Lung (tissue), 16 donors: ENCODE results near the gene CD200R1. TPM values are rescaled to one million over a fixed set of nuclear protein-coding genes. Genes with fewer than 3 reads are reported as not detected.

Source experiments
- ATAC-seq: fragments of 200-7000 bp; cut with Tn5 transposase; one replicate; pipeline ENCODE4 v1.9.1; 2020; ENCODE audit warnings: moderate number of reproducible peaks; ENCODE audit not compliant: insufficient read depth, low FRiP score
- DNase-seq, 3 donors: peaks; one replicate each; pipeline ENCODE4 v3.0.0-alpha.2; 2013 to 2017
- H3K27ac ChIP-seq, 2 donors: one replicate each; pipeline ENCODE4 v1.5.1; 2013; ENCODE audit warnings: mild to moderate bottlenecking in 2 of 2, moderate library complexity in 2 of 2, control low read depth in 1 of 2, inconsistent platforms in 1 of 2, low read depth in 1 of 2, low read length in 1 of 2
- H3K27me3 ChIP-seq, 3 donors: one replicate each; pipeline ENCODE4 v1.5.1; 2013; ENCODE audit warnings: low read length in 2 of 3; ENCODE audit not compliant: control insufficient read depth in 3 of 3, insufficient read depth in 3 of 3
- H3K36me3 ChIP-seq, 4 donors: one replicate each; pipeline ENCODE4 v1.5.1; 2013; ENCODE audit warnings: low read length in 4 of 4, mild to moderate bottlenecking in 1 of 4, moderate library complexity in 1 of 4; ENCODE audit not compliant: control insufficient read depth in 4 of 4, insufficient read depth in 4 of 4
- H3K4me1 ChIP-seq, 5 donors: one replicate each; pipeline ENCODE4 v1.5.1; 2013; ENCODE audit warnings: low read length in 5 of 5, mild to moderate bottlenecking in 2 of 5, moderate library complexity in 1 of 5; ENCODE audit not compliant: control insufficient read depth in 5 of 5, insufficient read depth in 5 of 5
- H3K4me3 ChIP-seq: one replicate; pipeline ENCODE4 v1.5.1; 2013; ENCODE audit warnings: mild to moderate bottlenecking, control low read depth, moderate library complexity
- H3K9ac ChIP-seq, 2 donors: one replicate each; pipeline ENCODE4 v1.5.1; 2013; ENCODE audit warnings: low read length in 2 of 2, control low read depth in 1 of 2; ENCODE audit not compliant: insufficient read depth in 1 of 2
- H3K9me3 ChIP-seq, 4 donors: one replicate each; pipeline ENCODE4 v1.5.1; 2013; ENCODE audit warnings: low read length in 3 of 4, mild to moderate bottlenecking in 1 of 4, moderate library complexity in 1 of 4; ENCODE audit not compliant: control insufficient read depth in 4 of 4, insufficient read depth in 3 of 4
- WGBS, 2 donors: extraction: QIAGEN DNeasy Blood & Tissue Kit; methylation state at CpG; one replicate each; pipeline ENCODE4 v1.1.7; 2013; 5-methylcytosine and 5-hydroxymethylcytosine counted together
- long read RNA-seq, 5 donors: transcript quantifications; one replicate each; lab custom pipeline, GENCODE V29; 2026
- polyA plus RNA-seq, 2 donors: library from polyadenylated mRNA; stranded (reverse); fragments of 200-250 nt; gene quantifications; one replicate each; pipeline ENCODE4 v1.2.1, GENCODE V29; 2013
- total RNA-seq, 2 donors: library from RNA; depleted of rRNA in 1 of 2; stranded (reverse); fragments of >200 nt in 1 of 2; gene quantifications; one replicate each; pipeline ENCODE4 v1.2.1, GENCODE V29; 2014 to 2021
- TF ChIP-seq, protein P1 (sequence below): IDR thresholded peaks from 2 replicates; pipeline ENCODE4 v1.5.1; 2012; ENCODE audit warnings: mild to moderate bottlenecking; ENCODE audit errors: control extremely low read depth, extremely low read depth
- donor health status: control.
- donor health status: control.
- donor health status: Bipolar disorder and iron deficiency.
- donor health status: healthy.
- donor health status: DM: yes; HTN: yes; CAD: no.

CD200R1 gene, protein sequence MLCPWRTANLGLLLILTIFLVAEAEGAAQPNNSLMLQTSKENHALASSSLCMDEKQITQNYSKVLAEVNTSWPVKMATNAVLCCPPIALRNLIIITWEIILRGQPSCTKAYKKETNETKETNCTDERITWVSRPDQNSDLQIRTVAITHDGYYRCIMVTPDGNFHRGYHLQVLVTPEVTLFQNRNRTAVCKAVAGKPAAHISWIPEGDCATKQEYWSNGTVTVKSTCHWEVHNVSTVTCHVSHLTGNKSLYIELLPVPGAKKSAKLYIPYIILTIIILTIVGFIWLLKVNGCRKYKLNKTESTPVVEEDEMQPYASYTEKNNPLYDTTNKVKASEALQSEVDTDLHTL
- total RNA-seq, result 1 to 10 TPM in 1 of 2 donors, under 1 TPM in 1; 0.83 to 2.2 TPM
- under 1 TPM; 0.22 to 0.33 TPM for polyA plus RNA-seq
- long read RNA-seq, donor 1, result 0 reads
- long read RNA-seq, donor 2, result 0 reads
- long read RNA-seq, donor 3, result 0 reads
- long read RNA-seq, donor 4, result 0 reads
- long read RNA-seq, donor 5, partial matches to known transcripts, result 0 of 1 reads
- long read RNA-seq, donor 5, other reads (novel, unspliced or antisense), result 0 of 1 reads

DNA sequence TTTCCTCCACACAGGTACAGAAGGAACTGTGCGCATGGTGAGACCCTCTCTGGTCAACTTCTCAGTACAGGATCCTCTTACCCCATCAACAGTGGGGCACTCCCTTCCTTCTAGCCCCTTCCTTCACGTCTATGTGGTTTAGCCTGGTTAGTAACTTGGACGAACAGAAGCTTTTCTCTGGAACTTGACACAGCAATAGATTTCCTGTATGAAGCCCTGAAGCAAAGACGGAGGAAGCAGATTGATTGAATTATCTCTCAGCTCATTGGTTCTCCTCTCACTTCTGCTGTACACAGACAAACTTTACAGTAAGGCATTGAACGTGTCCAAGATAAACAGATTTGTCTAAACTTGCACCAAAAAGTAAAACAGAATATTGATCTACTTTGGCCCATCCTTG is at the start of gene CD200R1:
Gene CD200R1, minus strand, starts transcription at position 210 of the 400 bp plus-strand sequence. CDS start 246 bp downstream, outside the sequence.
- TF ChIP-seq, protein P1, sequence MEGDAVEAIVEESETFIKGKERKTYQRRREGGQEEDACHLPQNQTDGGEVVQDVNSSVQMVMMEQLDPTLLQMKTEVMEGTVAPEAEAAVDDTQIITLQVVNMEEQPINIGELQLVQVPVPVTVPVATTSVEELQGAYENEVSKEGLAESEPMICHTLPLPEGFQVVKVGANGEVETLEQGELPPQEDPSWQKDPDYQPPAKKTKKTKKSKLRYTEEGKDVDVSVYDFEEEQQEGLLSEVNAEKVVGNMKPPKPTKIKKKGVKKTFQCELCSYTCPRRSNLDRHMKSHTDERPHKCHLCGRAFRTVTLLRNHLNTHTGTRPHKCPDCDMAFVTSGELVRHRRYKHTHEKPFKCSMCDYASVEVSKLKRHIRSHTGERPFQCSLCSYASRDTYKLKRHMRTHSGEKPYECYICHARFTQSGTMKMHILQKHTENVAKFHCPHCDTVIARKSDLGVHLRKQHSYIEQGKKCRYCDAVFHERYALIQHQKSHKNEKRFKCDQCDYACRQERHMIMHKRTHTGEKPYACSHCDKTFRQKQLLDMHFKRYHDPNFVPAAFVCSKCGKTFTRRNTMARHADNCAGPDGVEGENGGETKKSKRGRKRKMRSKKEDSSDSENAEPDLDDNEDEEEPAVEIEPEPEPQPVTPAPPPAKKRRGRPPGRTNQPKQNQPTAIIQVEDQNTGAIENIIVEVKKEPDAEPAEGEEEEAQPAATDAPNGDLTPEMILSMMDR, result no peak
- DNase-seq (no peak), ATAC-seq (no peak)
- 13 to 32% methylated on average over 5 of the region's 5 CpGs for WGBS, 2 donors
- H3K4me3 ChIP-seq, result no peak within 1 kb of the TSS
- no peak within 1 kb of the TSS for H3K9ac ChIP-seq
- H3K9me3 ChIP-seq, result no peaks in the 10 kb centered on the region
- no peak within 1 kb of the TSS for H3K27ac ChIP-seq
- no peaks in the 10 kb centered on the region for H3K36me3 ChIP-seq
- peaks cover 0 to 6% (median 0%) of the 10 kb centered on the region in 5 donors for H3K4me1 ChIP-seq
- H3K27me3 ChIP-seq, result peaks cover 0 to 28% (median 4%) of the 10 kb centered on the region in 3 donors

DNA sequence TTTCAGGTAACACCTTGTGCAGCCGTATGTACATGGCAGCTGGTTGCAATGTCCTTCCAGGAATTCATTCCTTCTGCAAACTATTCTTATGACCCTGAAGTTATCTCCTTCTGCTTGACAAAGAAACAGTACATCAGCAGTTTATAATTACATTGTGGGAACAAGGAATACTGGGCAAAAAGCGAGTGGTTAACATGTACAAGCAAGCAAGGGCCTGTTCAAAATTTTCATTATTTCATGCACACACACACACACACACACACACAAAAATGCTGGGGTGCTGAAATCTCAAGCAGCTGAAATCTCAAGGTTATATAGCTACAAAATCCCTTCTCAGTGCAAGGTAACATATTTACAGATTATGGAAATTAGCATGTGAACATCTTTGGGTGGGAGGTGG is 46.6 kb upstream of the CD200R1 start:
- H3K27ac ChIP-seq, result no peak overlapping the region
- 87 to 94% methylated on average over 2 of the region's 2 CpGs for WGBS, 2 donors
- no peak for DNase-seq
- peaks cover 0 to 4% (median 2%) of the 10 kb centered on the region in 4 donors for H3K36me3 ChIP-seq
- no peak overlapping the region for H3K9ac ChIP-seq
- no peaks in the 10 kb centered on the region for H3K27me3 ChIP-seq
- TF ChIP-seq, protein P1, result no peak
- H3K9me3 ChIP-seq, result no peaks in the 10 kb centered on the region
- H3K4me3 ChIP-seq, result no peak overlapping the region
- no peak for ATAC-seq
- H3K4me1 ChIP-seq, result peaks cover 0 to 27% (median 10%) of the 10 kb centered on the region in 5 donors

DNA sequence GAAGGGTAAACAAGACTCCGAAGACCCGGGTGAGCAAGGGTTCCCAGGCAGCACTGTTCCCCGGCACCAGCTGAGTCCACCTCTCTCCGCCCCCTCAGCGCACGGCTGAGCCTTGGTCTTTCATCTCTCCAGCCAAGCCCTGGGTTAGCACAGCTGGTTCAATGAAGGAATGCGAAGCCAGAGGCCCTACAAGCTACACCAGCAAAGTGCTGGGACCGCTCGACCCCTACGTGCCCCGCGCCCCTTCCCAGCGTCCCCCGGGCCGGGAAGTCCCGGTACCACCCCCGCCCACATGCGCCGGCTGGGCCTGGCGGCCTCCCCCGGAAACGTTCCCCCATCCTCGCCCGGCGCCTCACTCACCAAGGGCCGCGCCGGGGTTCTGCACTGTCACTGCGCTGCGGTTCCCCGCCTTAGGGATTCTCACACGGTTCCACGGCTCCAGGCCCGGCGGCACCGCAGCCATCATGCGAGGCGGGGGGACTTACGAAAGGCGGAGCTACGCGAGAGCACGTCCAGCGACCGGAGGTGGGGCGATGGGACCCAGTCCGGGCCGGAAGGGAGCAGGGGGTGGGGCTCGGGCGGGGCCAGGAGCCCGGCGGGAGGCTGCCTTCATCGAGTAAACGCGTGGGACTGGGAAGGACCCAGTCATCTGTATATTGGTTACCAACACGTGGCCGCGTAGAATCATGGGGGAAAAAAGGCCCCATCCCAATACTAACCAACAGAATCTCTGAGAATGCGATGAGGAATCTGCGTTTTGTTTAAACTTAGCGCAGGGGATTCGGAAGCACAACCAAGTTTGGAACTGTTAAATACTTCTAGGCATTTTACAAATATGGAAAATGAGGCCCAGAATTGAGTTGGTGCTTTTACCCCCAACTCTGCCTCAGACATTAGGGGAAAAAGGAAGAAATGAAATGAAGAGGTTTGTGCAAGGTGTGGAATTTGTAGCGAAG is 44.6 kb upstream of the CD200R1 start:
- Histone ChIP-seq H3K4me1 (peaks cover 0 to 28% (median 10%) of the 10 kb centered on the region in 5 donors), H3K27ac (peak overlapping the region; percentile 98), H3K27me3 (no peaks in the 10 kb centered on the region), H3K4me3 (peak overlapping the region; percentile 94), H3K36me3 (peaks cover 2 to 9% (median 7%) of the 10 kb centered on the region in 4 donors), H3K9ac (peak overlapping the region; percentile 74 to 93), H3K9me3 (no peaks in the 10 kb centered on the region)
- ATAC-seq (peak; percentile 98), DNase-seq (peak; percentile 95 to 97 (median 96))
- TF ChIP-seq, protein P1, result no peak
- WGBS, 2 donors, result 3 to 4% methylated on average over 63 of the region's 63 CpGs
